Right lobe of liver (tissue), 6 donors: ENCODE results near the gene ICOS. TPM values are rescaled to one million over a fixed set of nuclear protein-coding genes. Genes with fewer than 3 reads are reported as not detected.

ENCODE experiments used
- ATAC-seq, 4 donors: fragments of 200-7000 bp; cut with Tn5 transposase; one replicate each; pipeline ENCODE4 v1.9.1; 2020; ENCODE audit warnings: mild to moderate bottlenecking in 4 of 4, moderate library complexity in 4 of 4
- DNase-seq, 3 donors: peaks; one replicate each; pipeline ENCODE4 v3.0.0-alpha.2; 2020
- H3K27ac ChIP-seq, 3 donors: fragments of 200-600 bp; one replicate each; pipeline ENCODE4 v1.8.0; 2022
- H3K27me3 ChIP-seq, 2 donors: fragments of 200-600 bp; one replicate each; pipeline ENCODE4 v1.8.0; 2022
- H3K36me3 ChIP-seq, 4 donors: fragments of 200-600 bp; sonication (generic) in 1 of 4; one replicate each; pipeline versions ENCODE4 v1.5.1 to v1.8.0; 2017 to 2022; ENCODE audit warnings: control low read depth in 1 of 4
- H3K4me1 ChIP-seq, 4 donors: fragments of 200-600 bp; sonication (generic) in 1 of 4; one replicate each; pipeline versions ENCODE4 v1.5.1 to v1.8.0; 2017 to 2022; ENCODE audit warnings: control low read depth in 1 of 4
- H3K4me3 ChIP-seq, 3 donors: fragments of 200-600 bp; one replicate each; pipeline ENCODE4 v1.8.0; 2022
- H3K9me3 ChIP-seq, 4 donors: fragments of 200-600 bp; sonication (generic) in 1 of 4; one replicate each; pipeline versions ENCODE4 v1.5.1 to v1.8.0; 2017 to 2022; ENCODE audit warnings: control low read depth in 1 of 4
- POLR2A ChIP-seq: fragments of 450-650 bp; IDR thresholded peaks from one replicate; pipeline ENCODE4 v1.6.1; 2017; ENCODE audit warnings: antibody characterized with exemption, mild to moderate bottlenecking
- WGBS: methylation state at CpG from one replicate; pipeline ENCODE4 v1.1.6; 2018; ENCODE audit warnings: low coverage, low lambda C conversion rate; ENCODE audit not compliant: insufficient coverage; ENCODE audit errors: missing lambda C conversion rate; 5-methylcytosine and 5-hydroxymethylcytosine counted together
- intact Hi-C, 2 donors: fragments of 100-400 bp; cut with DNase I; formaldehyde crosslinking; loops; one replicate each; pipeline versions ENCODE4 v1.11.2 to v1.14.1; 2022
- total RNA-seq, 6 experiments: library from RNA; depleted of rRNA in 2 of 6; stranded (reverse); fragments of >200 nt in 2 of 6; fragmentation: NEBNext Ultra II Directional in 3 of 6; extraction: Animal tissue kit (Norgen Biotek cat#: 25700) in 3 of 6; gene quantifications; one replicate each; pipeline versions ENCODE4 v1.1.0 to v1.2.4, GENCODE V29; 2016 to 2023
- TF ChIP-seq, protein P1 (sequence below), 4 donors: fragments of 200-600 bp in 3 of 4; fragments of 450-650 bp in 1 of 4; IDR thresholded peaks; one replicate each; pipeline versions ENCODE4 v1.5.1 to v1.8.0; 2016 to 2022; ENCODE audit warnings: antibody characterized with exemption in 4 of 4, mild to moderate bottlenecking in 2 of 4
- donor health status: DM: no; HTN: yes; CAD: no.
- donor health status: DM: no; HTN: no; CAD: no.
- donor health status: DM: no; HTN: no; CAD: no.
- donor health status: DM: no; HTN: yes; CAD: no.
- donor health status: DM: no; HTN: yes; CAD: no.

ICOS gene
- total RNA-seq, 6 experiments from 2014 or later: 0.31 TPM; not detected in 4

DNA sequence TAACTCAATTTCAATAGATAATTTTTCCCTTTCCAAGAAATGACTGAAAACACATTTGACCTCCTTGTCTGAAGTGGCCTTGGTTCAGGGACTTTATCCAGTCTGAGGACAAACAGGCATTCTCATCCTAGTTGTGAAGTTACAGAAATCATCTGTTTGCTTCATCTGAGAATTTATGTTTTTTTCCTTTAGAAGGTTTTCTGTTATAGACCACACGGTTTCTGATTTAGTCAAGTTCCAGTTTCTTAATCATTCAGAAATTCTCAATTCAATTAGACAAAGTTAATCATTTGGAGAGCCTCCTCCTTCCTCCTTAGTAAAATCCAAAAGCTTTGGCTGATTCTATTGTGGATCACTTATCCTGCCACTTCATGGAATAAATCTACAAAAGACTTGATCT lies 60.9 kb downstream of the ICOS start:
- 50% methylated on average over 1 of the region's 1 CpG for WGBS
- Histone ChIP-seq H3K4me3 (no peak overlapping the region), H3K27me3 (no peaks in the 10 kb centered on the region), H3K4me1 (no peaks in the 10 kb centered on the region), H3K27ac (no peak overlapping the region), H3K36me3 (no peaks in the 10 kb centered on the region), H3K9me3 (no peaks in the 10 kb centered on the region)
- DNase-seq (no peak), ATAC-seq (no peak)
- TF ChIP-seq, protein P1, sequence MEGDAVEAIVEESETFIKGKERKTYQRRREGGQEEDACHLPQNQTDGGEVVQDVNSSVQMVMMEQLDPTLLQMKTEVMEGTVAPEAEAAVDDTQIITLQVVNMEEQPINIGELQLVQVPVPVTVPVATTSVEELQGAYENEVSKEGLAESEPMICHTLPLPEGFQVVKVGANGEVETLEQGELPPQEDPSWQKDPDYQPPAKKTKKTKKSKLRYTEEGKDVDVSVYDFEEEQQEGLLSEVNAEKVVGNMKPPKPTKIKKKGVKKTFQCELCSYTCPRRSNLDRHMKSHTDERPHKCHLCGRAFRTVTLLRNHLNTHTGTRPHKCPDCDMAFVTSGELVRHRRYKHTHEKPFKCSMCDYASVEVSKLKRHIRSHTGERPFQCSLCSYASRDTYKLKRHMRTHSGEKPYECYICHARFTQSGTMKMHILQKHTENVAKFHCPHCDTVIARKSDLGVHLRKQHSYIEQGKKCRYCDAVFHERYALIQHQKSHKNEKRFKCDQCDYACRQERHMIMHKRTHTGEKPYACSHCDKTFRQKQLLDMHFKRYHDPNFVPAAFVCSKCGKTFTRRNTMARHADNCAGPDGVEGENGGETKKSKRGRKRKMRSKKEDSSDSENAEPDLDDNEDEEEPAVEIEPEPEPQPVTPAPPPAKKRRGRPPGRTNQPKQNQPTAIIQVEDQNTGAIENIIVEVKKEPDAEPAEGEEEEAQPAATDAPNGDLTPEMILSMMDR (IDR thresholded peaks at IDR 0.05): no peak
- no peak for TF ChIP-seq POLR2A
- intact Hi-C loops: no loop called here

DNA sequence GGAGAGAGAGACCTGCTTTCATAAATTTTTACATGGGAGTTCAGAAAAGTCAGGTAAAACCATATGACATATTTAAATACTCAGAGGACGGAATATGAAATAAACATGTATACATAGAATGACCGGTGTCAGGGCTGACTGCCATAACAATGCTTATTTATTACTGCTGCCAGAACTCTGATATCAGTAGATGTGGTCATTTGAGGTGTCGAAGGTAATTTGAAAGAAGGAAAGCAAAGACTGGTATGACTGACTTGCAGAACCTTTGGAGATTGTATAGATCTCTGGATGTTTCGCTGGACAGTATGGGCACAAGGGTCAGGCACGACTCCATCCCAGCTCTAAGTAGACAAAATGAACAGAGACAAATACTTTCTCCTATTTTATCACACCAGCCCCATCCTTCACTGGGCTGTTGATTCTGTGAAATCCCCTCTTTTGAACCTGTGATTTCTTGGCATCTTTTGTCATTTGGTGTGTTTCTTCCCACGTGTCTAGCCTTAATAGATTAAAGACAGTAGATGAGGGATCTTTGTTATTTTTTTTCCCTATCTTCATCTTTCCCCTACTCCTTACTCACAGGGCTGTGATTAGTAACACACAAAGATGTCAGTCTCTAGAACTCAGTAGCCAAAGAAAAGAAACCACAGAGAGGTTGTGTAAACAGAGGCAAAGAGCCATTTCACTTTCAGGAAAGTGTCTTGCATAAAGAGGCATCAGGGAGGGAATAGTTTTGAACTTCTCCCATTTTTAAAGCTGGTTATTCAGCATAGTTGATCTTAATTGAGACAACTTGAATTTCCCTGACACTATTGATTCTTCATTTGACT lies 61.6 kb downstream of the ICOS start:
- intact Hi-C loops: no loop called here
- H3K4me1 ChIP-seq: no peaks in the 10 kb centered on the region
- H3K27me3 ChIP-seq: no peaks in the 10 kb centered on the region
- 44% methylated on average over 5 of the region's 6 CpGs for WGBS
- H3K9me3 ChIP-seq: no peaks in the 10 kb centered on the region
- no peak overlapping the region for H3K27ac ChIP-seq
- no peak overlapping the region for H3K4me3 ChIP-seq
- TF ChIP-seq, protein P1 (IDR thresholded peaks at IDR 0.05): no peak
- no peak for TF ChIP-seq POLR2A
- no peaks in the 10 kb centered on the region for H3K36me3 ChIP-seq
- ATAC-seq: peak in 1 of 4 donors; percentile 16
- no peak for DNase-seq

DNA sequence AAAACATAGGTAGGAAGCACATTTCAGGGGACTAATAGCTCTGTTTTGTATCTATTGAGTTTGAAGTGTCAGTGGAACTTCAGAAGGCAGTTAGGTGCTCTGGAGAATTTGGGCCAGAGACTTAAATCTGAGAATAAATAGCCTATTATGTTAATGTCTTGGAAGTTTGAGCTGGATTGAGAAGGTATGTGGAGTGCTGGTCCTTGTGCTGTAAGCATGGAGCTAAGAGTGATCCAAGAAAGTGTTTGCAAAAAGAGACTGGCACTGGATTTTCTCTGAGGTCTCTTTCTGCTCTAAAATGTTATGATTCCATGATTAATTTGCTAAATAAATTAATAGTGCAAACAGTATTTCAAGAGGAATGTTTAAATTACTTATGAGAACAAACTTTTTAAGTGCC lies 63.3 kb downstream of the ICOS start:
- intact Hi-C loops: no loop called here

DNA sequence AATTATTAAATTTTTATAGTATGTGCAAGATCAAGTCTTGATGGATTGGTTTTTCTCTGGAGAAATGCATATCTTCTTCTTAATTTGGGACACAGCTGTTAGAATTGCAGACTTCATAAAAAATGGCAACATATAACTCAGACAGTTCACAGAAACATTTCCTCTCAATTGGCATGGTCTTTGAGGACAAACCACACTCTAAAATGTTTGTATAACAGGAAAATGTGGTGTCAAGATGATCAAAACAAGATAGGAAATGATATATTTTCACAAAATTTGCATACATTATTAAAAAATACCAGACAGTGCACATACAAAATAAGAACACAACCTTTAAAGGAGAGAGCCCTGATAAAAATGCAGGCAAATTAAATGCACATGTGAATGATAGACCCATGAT lies 63.9 kb downstream of the ICOS start:
- no peak overlapping the region for H3K27ac ChIP-seq
- no peak overlapping the region for H3K4me3 ChIP-seq
- no peaks in the 10 kb centered on the region for H3K9me3 ChIP-seq
- TF ChIP-seq POLR2A: no peak
- TF ChIP-seq, protein P1 (IDR thresholded peaks at IDR 0.05): no peak
- intact Hi-C loops: no loop called here
- no peak for DNase-seq
- H3K27me3 ChIP-seq: no peaks in the 10 kb centered on the region
- no peak for ATAC-seq
- no peaks in the 10 kb centered on the region for H3K4me1 ChIP-seq
- H3K36me3 ChIP-seq: no peaks in the 10 kb centered on the region

More for the DNA sequence above, 63.3 kb downstream of the ICOS start:
- Histone ChIP-seq H3K9me3 (no peaks in the 10 kb centered on the region), H3K27ac (no peak overlapping the region), H3K27me3 (no peaks in the 10 kb centered on the region), H3K4me1 (no peaks in the 10 kb centered on the region), H3K4me3 (no peak overlapping the region), H3K36me3 (no peaks in the 10 kb centered on the region)
- DNase-seq (no peak), ATAC-seq (no peak)
- no peak for TF ChIP-seq POLR2A
- TF ChIP-seq, protein P1 (IDR thresholded peaks at IDR 0.05): no peak
